ENCODE measurements around the gene ZNF727.

GRCh38 chr7:64035388-64035787, 9.8 kb upstream of the ZNF727 start:
- TF ChIP-seq POLR2AphosphoS5 (IDR thresholded peaks at IDR 0.05; ENCODE audit: low read depth, low read length) (no peak), CTCF (IDR thresholded peaks at IDR 0.05) (no peak), USF2 (IDR thresholded peaks at IDR 0.05; ENCODE audit: borderline replicate concordance, low read depth, low read length) (no peak), ELF1 (IDR thresholded peaks at IDR 0.05) (no peak), SMC3 (IDR thresholded peaks at IDR 0.05; ENCODE audit: low read depth, low read length) (no peak), IRF3 (IDR thresholded peaks at IDR 0.05; ENCODE audit: low read depth, low read length) (no peak), RCOR1 (IDR thresholded peaks at IDR 0.05; ENCODE audit: low read length) (no peak), EZH2phosphoT487 (IDR thresholded peaks at IDR 0.05; ENCODE audit: borderline replicate concordance, low read depth) (no peak)
